HG03159 (cell line): ENCODE data around the gene CLNK.
A peak's percentile ranks its signal among the peaks of the same experiment; 100 is the strongest.

ENCODE experiments used
- ATAC-seq: cut with Tn5 transposase; IDR thresholded peaks from one replicate; pipeline ENCODE4 v1.9.1; 2021; ENCODE audit warnings: mild to moderate bottlenecking, moderate library complexity; ENCODE audit not compliant: unreplicated experiment

Gene CLNK

GRCh38 chr4:10684631-10685030, at the start of gene CLNK:
TSS of gene CLNK (minus strand) at chr4:10684768. CDS start at chr4:10667869, 16,899 bp downstream.
- ATAC-seq: peak; percentile 89

- ATAC-seq: no peak
These were observed 49.0 kb upstream of the CLNK start for GRCh38 chr4:10733481-10734062.

GRCh38 chr4:10732914-10733415, 48.4 kb upstream of the CLNK start:
- ATAC-seq: no peak

GRCh38 chr4:10732235-10732913, 47.8 kb upstream of the CLNK start:
- no peak for ATAC-seq

- ATAC-seq: no peak
These were observed 47.1 kb upstream of the CLNK start for GRCh38 chr4:10731690-10732089.

- no peak for ATAC-seq
These were observed 46.6 kb upstream of the CLNK start for GRCh38 chr4:10731162-10731561.

GRCh38 chr4:10730590-10730989, 46.0 kb upstream of the CLNK start:
- ATAC-seq: peak; percentile 62

GRCh38 chr4:10730019-10730418, 45.5 kb upstream of the CLNK start:
- ATAC-seq: peak; percentile 53

- ATAC-seq: no peak
These were observed 44.8 kb upstream of the CLNK start for GRCh38 chr4:10729366-10729765.

- no peak for ATAC-seq
These were observed 43.4 kb upstream of the CLNK start for GRCh38 chr4:10728016-10728415.

GRCh38 chr4:10727140-10727880, 42.7 kb upstream of the CLNK start:
- ATAC-seq: no peak

- ATAC-seq: peak; percentile 95
These were observed 38.4 kb upstream of the CLNK start for GRCh38 chr4:10722957-10723356.

GRCh38 chr4:10721616-10722015, 37.0 kb upstream of the CLNK start:
- ATAC-seq: no peak

GRCh38 chr4:10716163-10716562, 31.6 kb upstream of the CLNK start:
- ATAC-seq: no peak

GRCh38 chr4:10715696-10716095, 31.1 kb upstream of the CLNK start:
- no peak for ATAC-seq

- ATAC-seq: no peak
These were observed 30.6 kb upstream of the CLNK start for GRCh38 chr4:10715135-10715534.

GRCh38 chr4:10713591-10713990, 29.0 kb upstream of the CLNK start:
- no peak for ATAC-seq

GRCh38 chr4:10706236-10706635, 21.7 kb upstream of the CLNK start:
- ATAC-seq: no peak

GRCh38 chr4:10704430-10704810, 19.9 kb upstream of the CLNK start:
- no peak for ATAC-seq

- no peak for ATAC-seq
These were observed 19.3 kb upstream of the CLNK start for GRCh38 chr4:10703766-10704429.

GRCh38 chr4:10703156-10703555, 18.6 kb upstream of the CLNK start:
- no peak for ATAC-seq
